ENCODE results near the gene SUCLG2.
"Not testable (repeated sequence)": the region's sequence is repeated elsewhere in the genome, so short reads cannot be mapped to it uniquely, and the experiment has no call there.

SUCLG2 gene

GRCh38 chr3:67605377-67605776 lies 49.0 kb downstream of the SUCLG2 start:
- DNase-seq, result no peak

GRCh38 chr3:67602816-67603215 lies 51.6 kb downstream of the SUCLG2 start:
- DNase-seq, result no peak

DNA sequence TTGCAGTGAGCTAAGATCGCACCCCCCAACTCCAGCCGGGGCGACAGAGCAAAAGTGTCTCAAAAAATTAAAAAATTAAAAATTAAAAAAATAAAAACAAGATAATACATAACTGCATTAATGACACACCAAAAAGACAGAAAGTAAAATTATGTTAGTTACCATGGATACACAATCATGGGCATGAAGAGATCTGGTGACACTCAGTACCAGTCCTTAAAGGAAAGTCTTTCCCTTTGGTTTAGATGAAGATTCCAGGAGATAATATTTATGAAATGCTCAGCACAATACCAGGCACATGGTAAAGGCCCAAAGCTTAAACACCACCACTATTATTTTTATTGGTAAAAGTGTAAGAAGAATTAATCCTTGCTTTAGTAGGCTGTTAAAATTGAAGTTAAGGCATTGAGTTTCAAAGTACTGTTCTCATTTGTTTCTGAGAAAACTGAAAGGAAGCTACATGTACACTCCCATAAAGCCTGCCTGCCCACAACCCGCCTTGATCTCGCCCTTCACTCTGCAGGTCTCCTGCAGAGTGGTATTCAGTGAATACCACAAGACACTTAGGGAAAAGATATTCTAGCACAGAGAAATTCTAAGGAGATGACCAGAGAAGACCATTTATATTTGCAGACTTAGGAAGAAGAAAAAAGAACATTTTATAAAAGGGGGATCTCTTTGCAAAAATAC lies 52.3 kb downstream of the SUCLG2 start:
- no peak for DNase-seq

GRCh38 chr3:67601385-67601784 lies 53.0 kb downstream of the SUCLG2 start:
- DNase-seq, result no peak

DNA sequence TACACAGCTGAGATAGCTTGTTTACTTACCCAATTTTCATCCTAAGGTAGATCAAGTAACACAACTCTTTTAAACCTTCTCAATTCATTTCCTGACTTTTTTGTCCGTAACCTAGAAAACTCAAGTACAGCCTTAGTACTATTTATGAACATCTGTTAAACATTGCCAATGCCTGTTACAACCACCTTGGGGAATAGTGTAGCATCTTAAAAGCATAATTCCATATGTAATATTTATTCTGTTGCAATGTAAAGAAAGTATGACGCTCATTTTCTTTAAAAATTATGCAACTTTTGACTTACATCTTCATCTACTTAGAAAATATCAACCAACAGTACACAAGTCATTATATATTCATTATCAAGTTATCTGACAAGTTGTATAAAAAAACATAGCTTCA lies 54.6 kb downstream of the SUCLG2 start:
- no peak for DNase-seq

- DNase-seq, result no peak
Measured at GRCh38 chr3:67598814-67599556, 55.4 kb downstream of the SUCLG2 start.

DNA sequence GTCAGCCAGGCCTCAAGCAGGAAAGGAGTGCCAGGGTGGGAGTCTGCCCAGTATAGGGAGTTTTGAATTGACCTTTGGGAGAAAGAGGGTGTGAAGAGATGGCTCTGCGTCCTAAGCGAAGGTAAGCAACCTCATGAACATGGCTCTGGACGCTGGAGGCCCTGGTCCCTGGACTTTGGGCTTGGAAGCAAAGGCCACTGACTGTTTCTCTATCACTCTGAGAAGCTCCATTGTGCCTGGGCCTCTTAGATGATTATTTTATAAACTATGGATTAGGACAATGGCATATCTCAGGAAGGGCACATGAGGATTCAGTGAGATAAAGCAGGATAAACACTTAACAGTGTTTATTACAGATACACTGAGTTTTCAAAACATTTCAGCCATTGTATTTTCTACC lies 59.0 kb downstream of the SUCLG2 start:
- DNase-seq, result no peak

DNA sequence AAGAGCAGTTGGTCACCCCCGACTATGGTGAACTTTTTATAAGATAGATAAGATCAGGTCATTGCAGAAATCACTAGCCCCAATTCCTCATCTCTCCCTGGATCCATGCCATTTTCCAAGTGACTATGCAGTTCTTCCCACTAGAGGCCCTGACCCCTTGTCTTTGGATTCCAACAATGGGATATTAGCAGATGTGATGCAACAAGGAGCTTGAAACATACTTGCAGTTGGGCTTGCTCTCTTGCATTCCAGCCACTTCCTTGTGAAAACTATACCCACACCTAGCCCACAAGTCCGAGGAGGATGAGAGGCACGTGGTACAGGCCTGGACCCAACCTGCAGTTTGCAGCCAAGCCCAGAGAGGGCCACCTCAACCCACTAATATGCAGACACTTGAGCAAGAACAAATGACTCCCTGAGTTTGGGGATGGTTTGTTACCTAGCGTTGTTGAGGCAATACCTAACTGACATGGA lies 60.6 kb downstream of the SUCLG2 start:
- no peak for DNase-seq

DNA sequence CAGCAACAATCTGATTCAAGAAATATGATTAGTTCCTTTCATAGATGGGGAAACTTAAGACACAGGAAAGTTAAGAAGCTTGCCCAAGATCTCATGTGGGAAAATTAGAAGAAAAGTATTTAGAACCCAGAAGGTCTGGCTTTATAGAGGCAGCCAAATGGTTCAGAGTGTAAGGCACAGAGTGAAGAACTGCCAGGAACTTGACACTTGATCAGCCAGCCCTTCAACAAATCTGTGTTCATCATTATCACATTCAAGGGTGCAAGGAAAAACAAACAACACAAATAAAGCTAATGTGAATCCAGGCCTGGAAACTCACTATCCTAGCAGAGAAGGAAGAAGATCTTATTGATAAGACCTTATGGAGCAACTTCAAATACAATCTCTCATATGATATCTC lies 62.4 kb downstream of the SUCLG2 start:
- no peak for DNase-seq

GRCh38 chr3:67587811-67588210 lies 66.6 kb downstream of the SUCLG2 start:
- no peak for DNase-seq

GRCh38 chr3:67587301-67587700 lies 67.1 kb downstream of the SUCLG2 start:
- DNase-seq, result no peak

- not testable (repeated sequence) for DNase-seq
Measured at GRCh38 chr3:67584608-67585007, 69.8 kb downstream of the SUCLG2 start.

GRCh38 chr3:67580430-67581000 lies 73.9 kb downstream of the SUCLG2 start:
- DNase-seq, result no peak

- DNase-seq, result no peak
Measured at GRCh38 chr3:67578416-67578815, 76.0 kb downstream of the SUCLG2 start.

DNA sequence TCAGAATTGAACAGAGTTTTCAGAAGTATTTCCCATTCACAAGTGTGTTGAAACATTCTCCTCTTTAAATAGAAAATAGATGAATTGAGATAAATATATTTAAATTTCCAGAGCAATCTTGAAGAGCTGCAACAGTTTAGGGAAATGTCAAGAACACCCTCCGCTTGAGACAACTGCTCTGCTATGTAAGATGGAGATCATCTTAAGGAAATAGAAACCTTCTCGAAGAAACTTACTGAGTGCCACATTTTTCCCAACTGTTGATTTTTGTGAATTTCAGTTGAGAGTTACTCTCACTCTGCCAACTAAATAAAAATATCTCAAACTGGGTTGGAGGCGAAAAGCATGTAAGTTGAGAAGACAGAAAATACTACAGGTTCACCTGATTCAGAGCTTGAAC lies 78.0 kb downstream of the SUCLG2 start:
- DNase-seq, result no peak

GRCh38 chr3:67569324-67569723 lies 85.1 kb downstream of the SUCLG2 start:
- DNase-seq, result no peak

DNA sequence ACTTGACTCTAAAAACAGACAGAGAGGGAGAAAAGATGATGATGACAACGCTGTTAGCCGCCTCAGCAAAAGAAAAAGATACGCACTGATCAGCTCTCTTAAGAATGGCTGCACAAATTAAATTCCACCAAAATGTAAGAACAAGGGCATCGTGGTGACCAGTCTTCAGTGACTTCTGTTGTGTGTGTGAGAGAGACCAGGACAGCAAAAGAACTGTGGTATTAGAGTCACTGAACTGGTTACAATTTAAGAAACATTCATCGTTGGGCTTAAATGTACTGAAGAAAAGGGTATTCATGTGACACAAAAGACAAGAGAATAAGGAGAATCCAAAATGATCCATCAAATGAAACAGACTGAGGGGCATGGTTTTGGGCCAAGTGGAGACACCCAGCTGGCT lies 86.5 kb downstream of the SUCLG2 start:
- DNase-seq, result no peak

DNA sequence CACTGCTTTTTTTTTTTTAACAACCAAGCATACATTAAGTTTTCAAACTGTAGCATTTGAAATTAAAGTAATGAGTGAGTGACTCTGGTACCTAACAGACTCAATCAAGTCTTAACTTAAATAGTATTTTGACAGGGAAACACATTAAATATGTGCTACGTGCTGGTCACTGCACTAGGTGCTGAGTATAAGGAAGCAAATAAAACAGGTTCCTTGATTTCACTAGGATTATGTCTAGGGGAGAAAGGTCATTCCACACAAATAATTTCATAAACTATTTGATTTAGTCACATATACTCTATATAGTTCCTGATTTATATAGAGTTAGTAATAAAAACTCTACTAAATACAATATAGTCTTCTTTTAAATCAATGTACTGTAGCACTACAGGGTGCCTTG lies 89.4 kb downstream of the SUCLG2 start:
- DNase-seq, result no peak

DNA sequence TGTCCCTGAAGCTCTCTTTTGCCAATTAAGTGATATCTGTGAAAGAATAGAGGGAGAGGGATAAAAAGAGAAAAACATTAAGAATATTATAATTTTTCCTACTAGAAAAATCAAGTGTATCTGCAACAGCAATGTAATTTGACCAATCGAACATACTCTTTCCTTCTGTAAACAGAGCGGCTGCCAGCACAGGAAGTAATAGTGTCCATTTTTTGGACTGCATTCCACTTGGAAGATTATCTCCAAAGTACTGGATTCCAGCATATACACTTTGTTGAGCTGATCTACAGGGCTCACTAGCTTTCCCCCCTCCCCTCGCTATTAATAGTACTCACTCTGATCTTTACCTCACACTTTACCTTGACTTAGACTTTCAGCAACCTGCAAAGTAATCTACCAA lies 90.4 kb downstream of the SUCLG2 start:
- DNase-seq, result no peak

DNA sequence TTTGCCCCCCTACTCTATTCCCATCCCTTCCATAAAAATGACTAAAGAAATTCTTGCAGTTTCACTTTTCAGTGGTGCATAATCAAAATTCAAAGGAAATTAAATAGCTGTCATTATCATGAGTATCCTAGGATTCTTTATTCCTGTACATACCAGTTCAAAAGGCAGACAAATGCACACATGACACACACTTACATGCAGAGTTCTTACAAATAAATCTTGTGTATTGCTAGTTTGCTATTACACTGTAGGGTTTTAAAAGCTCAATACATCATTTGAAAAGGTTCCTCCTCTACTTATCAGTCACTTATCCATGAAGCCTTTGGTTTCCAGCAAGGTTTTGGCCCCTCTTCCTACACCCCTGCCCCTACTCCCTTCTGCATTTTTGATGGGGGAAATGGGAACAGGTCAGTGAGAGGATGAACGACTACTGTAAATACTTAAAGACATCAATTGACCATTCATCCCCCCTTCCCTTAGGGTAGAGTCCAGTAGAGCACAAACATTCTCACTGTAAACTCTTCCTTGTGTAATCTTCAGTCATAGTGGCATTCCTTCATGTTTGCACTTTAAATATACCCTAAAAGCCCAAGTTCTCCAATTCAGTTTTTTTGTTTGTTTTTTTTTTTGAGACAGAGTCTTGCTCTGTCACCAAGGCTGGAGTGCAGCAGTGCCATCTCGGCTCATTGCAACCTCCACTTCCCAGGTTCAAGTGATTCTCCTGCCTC lies 92.6 kb downstream of the SUCLG2 start:
- no peak for DNase-seq

DNA sequence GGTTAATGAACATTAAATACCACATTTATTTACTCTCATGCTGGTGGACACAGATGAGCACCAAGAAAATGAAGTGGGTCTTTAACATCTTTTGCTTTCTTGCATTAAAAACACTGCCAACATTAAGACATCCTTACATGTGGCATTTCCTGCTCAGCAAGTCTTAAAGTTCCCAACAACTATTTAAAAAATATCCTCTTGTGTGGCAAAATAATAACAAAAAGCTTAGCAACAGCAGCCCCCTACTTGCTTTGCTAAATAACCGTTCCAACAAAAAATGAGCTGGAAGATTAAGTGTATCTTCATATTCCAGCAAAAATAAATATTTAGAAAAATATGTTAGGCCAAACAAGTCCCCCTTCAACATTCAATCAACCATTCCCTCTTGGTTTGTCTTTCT lies 93.1 kb downstream of the SUCLG2 start:
- DNase-seq, result no peak

- no peak for DNase-seq
Measured at GRCh38 chr3:67559029-67559605, 95.3 kb downstream of the SUCLG2 start.

DNA sequence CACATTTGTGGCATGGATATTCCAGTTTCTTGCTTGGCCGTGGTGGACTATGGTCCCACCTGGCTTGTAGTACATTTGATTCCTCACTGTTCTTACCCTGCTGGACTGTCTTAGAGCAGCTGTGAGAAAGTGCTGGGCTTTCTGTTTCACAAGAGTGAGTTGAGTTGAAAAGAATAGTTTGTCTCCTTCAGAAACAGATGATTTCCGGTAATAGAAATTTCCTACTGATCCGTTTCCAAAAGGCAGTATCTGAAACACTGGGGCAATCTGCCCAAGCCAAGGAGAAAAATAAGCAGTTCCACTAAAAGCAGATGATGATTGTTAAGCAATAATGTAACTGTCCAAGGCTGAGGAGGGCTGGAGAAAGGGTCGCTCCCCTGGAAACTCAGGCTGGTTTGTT lies 96.0 kb downstream of the SUCLG2 start:
- DNase-seq, result no peak
